ENCODE measurements around the gene MTMR3.

- TF ChIP-seq EZH2 (optimal IDR thresholded peaks at IDR 0.05; ENCODE audit: low read depth, low read length) (no peak), CTCF (IDR thresholded peaks at IDR 0.05; ENCODE audit: low read length) (no peak)
These were observed 160.2 kb downstream of the MTMR3 start for GRCh38 chr22:30043161-30043560.

Data from MM.1S (cell line).